HG02610 (cell line): ENCODE results near the gene NPLOC4.

Source experiments
- ATAC-seq: cut with Tn5 transposase; IDR thresholded peaks from one replicate; pipeline ENCODE4 v1.9.1; 2021; ENCODE audit warnings: mild to moderate bottlenecking, moderate library complexity; ENCODE audit not compliant: unreplicated experiment

Gene NPLOC4

DNA sequence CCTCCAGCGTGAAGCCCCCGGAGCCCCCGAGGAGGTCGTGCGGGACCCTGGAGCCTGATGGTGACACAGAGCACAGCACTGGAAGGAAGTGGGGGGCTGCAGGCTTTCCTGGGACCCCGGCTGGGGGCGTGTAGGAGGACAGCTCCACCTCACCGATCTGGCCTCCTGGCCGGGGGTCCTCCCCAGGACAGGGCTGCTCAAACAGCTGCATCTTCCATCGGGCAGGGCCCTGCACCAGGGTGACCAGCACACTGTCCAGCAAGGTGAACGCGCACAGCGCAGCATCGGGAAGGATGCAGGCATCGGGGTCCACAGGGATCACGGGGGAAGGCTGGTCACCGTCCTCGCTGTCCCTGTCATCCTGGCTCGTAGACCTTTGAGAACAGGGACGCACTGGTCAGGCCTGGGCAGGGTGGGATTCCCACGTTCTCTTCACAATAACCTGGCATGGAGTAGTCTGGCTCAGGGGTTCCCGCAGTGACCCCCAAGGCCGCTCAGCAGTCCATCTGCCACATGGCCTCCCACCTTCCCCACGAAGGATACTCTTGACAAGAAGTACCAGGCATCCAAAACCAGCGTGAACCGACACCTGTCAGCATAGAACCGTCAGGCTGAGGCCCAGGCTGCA, 86.0 kb downstream of the NPLOC4 start:
- no peak for ATAC-seq

DNA sequence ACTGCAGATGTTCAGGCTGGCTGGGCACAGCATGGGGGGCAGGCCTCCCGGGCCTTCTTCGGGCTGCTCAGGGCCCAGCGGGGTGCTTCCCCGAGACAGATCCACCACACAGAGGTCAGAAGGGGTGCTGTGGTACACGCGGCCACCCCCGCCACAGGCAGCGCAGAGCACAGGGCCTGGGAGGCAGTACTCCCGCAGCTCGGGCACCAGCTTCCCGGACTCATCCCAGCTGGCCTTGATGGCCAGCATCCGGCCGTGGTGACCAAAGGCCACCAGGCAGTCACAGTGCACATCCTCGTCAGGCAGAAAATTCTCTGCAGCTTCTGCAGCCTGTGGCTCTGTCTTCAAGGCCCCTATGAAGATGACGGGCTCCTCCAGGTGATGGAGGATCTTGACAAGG, 86.6 kb downstream of the NPLOC4 start:
- ATAC-seq, result no peak

DNA sequence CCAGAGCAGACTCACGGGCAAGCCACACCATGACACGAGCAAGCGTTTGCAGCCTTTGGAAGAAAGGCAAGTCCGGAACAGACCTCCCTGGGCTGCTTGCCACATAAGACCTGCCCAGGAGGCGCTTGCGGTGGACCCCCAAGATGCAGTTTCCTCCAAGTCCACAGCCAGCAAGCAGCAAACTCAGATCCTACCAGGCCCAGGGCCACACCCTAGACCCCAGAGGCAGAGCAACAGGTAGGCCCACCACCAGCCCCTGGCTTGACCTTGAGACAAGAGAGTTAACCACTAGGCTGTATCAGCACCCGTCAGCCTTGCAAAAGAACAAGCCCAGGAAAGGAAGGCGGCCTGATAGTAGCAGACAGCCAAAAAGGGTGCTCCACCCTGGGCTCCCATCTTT, 87.1 kb downstream of the NPLOC4 start:
- no peak for ATAC-seq

DNA sequence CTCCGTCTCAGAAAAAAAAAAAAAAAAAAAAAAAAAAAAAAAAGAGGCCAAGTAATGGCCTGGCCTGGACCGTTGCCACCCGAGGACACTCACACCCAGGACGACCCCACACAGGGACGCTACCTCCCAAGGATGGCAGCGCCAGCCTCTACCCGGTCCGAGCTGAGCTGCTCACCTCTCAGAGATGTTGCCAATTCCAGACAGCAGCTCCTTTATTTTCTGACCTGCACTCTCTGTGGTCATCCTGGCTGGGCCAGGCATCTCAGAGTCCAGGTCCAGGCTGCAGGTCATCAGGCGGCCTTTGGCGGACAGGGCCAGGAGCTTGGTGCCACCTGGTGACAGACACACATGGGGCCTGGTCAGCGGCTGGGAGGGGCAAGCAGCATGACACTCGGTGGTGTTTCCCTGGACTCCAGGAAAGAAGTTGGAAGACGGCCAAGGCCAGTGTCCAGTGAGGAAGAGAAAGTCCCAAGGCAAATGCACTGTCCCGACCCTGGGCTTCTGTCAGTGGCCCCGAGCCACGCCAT, 87.8 kb downstream of the NPLOC4 start:
- no peak for ATAC-seq

DNA sequence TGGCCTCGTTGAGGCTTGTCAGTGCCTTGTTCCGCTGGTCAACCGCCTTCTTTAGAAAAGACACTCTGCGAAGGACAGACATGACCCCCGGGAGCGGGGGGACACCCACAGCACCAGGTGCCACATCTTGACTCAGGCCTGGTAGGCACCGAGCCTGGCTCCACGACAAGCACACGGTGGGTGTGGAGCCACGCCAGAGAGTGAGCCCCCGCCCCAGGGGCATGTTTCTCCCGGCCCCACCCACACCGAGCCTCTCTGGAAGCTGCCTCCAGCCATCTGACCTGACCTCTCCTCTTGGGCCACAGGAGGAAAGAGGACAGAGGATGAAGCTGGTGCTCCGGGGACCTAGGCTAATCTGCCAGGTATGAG, 89.3 kb downstream of the NPLOC4 start:
- ATAC-seq, result no peak

DNA sequence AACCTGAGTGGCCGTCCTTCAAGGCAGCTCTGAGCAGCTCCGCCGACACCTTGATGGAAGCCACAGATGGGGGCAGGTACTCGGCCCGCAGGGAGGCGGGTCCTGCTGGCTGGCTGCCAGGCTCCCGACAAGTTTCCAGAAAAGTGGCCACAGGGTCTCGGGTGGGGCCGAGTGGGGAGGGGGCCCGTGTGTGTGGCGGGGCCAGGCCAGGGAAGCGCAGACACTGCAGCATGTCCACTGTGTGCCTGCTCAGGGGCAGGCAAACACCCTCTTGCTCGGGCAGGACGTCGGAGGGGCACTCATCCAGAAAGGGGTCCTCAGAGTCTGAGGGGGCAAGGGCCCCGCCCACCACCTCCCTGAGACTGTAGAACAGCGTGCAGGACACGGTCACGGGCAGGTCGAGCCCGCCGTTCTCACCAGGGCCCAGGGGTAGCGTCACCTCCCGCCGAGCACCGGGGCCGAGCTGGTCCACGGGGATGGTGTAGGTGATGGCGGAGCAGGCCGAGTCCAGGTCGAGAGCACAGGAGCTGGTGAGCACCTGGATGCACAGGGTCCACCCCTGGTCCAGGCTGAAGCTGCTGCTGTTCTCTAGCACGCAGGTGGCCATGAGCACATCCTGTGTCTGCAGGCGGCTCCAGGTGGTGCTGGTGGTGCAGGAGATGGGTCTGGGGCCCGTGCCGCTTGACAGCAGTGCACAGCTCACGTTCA, 89.9 kb downstream of the NPLOC4 start:
- ATAC-seq, result no peak

DNA sequence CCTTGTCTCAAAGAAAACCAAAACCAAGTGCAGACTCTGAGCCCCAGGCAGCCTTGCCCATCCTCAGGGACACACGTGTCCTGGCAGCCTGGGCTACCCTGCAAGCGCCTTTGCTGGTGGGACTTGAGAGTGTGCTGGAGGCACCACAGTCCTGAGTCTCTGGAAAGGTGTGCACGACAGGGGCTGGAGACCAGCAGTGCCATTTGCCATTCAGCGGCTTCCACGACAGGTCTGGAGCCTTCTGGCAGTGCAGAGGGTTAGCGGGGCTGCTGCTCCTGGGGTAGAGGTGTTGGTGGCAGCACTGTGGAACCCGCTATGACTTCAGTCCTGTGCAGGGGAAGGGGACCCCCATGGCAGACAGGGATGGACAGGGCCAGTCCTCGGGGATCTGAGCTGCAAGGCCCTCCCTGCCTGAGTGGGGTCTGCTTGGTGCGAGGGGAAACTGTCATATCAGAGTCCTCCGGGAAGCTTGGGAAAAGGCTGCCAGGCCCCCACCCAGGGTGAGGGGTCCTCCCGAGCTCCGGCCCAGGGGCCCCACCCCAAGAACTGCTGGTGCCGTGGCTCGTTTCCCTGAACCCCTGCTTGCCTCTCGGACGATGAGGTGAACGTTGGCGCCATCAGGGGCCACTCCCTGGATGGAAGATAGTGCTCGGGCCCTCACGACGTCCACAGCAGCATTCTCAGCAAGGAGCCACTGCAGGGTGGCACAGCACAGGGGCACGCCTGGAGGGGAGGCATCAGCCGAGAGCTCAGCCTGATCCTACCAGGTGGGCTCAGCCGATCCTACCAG, 91.6 kb downstream of the NPLOC4 start:
- ATAC-seq, result no peak

DNA sequence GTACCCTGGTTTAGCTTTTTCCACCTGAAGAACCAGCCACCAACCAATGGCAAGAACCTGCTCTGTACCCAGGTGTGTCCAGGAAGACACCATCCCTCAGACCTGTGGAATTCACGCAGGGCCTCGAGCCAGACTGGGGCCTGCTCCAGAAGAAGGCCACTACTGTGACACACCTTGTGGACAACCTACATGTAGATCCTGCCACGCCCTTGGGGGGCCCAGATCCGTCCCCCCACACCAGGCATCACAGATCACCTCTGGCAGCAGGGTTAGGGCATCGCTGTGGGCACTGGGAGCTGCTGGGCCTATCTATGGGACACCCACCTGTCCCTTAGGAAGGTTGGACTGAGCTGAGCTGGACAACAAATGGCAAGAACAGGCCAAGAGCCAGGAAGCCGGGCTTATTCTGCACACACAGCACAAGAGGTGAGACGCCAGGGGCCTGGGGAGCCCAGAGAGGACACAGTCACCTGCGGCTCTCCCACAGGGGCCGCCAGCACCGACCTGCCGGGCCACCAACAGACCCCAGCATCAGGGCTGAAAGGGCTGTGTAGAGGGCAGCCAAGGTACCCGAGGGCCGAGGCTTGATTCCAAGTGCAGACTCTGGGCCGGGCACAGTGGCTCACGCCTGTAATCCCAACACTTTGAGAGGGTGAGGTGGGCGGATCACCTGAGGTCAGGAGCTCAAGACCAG, 92.5 kb downstream of the NPLOC4 start:
- no peak for ATAC-seq

DNA sequence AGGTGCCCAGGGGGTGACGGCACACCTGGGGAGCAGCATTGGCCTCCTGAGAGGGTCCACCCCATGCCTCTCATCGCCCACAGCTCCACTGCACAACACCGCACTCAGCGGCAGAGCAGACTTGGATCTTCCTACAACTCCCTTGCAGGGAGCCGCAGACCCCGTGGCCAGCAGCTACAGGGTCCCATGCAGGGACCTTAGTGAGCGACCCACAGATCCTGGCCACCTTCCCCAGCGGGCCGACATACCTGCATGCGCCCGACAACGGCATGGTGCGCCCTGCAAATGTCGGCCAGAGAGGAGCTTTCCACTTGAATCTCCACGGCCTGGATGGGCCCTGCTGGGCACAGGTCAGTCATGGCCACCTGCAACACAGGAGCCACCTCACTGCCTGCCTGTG, 93.2 kb downstream of the NPLOC4 start:
- ATAC-seq, result no peak

DNA sequence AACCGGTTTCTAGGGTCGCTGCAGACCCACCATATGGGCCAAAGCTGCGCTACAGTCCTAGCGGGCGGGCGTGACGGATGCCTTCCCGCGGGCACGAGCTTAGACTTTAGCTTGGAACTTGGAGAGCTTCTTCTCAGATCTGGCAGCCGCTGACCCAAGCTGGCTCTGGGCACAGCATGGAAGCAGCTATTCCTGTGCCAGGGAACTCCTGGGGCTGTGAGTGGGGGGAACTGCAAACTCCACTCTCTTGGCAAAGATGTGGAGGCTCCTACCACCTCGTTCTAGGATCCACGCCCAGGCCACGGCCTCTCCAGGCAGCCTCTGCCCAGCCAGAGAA, 93.6 kb downstream of the NPLOC4 start:
- ATAC-seq, result no peak

DNA sequence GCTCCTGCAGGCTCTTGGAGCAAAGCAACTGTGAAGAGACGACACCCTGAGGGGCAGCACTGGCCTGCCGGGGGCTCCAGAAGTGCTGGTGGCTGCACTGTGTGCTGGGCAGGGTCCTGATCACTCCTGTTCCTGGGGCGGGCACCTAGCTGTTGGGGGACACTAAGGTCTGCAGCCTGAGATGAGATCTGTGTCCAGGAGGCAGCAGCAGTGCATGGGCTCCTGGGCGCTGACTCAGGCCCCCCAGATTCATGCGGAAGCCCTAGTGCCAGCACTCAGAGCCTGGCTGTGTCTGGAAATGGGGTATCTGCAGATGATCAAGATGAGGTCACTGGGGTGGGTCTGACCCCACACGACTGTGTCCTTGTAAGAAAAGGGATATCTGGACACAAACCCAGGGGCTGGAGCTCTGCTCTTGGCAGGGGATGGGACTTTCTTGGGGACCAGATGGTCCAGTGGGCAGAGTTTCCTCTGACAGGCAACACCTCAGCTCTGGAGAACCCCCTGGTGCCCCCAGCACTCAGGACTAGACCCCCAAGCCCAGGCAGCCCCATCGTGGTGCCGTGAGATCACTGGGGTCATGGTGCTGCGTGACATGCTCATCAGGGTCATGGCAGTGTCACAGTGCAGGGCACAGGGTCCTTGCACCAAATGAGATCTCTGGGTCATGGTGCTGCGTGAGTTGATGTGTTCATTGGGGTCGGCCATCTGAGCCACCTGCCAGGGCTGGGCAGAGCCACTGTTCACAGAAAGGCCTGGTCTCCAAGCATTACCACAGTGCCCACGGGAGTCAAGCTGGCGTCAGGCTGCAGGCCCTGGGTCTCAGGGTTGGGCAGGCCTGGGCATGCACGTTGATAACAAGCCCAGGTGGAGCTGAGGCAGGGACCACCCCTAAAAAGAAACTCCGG, 94.2 kb downstream of the NPLOC4 start:
- no peak for ATAC-seq

DNA sequence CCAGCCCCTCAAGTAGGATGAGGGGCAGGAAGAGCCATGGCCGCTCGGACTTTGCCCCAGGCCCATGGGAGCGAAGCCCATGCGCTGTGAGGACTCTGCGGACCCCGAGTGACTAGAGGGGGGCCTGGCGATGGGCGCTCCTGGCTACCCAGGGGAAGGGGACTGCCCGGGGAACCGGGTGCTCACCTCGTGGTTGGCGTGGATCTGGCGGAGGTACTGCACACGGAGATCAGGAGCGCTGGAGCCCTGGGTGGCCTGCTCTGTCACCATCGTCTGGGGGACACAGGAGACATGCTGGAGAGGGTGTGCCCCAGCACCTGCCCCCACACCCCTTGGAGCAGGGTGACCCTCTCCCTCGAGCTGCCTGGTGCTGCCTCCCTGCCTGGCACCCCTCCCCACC, 95.8 kb downstream of the NPLOC4 start:
- no peak for ATAC-seq

DNA sequence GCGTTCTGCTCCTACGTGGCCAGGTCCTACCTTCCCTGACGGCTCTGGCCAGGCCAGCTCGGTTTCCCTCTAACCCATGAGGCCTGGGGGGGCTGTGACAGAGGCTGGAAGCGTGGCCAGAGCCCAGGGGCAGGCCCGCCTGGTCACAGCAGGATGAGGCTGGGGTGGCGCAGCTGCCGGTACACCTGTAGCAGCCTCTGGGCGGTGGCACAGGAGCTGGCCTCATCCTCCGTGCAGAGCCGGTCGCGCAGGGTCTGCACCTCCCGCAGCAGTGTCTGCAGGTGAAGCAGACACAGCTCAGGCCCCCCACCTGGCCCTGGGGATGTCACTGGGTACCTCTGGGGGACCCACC, 96.3 kb downstream of the NPLOC4 start:
- no peak for ATAC-seq

DNA sequence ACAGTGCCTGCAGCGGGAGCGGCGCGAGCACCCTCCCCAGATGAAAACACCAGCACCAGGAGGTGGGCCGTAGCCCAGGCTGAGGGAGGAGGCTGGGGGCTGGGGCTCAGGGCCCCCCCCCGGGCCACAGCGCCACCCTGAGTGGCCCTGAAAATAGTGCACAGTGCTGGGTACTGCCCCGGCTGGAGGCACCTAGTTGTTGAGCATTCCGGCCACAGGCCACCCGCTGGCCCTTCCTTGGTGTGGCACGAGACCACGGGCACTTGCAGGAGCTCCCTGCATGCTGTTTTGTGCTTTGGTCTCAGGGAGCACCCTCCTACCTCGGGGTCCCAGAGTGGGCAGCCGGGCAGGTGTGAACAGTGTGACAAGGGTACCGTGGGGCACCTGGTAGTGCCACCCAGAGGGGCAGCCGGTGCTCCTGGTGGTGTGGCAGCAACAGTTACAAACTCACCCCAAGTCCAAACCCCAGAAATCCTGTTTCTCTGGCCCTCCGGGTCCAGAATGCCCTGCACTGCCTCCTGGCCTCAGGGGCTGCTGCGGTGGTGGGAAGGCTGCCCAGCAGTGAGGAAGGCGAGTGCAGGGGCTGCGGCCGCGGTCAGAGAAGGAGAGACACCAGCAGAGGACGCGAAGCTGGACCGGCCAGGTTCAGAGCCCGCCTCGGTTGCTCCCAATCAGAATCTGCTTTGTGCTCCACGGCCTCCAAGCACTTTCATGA, 96.8 kb downstream of the NPLOC4 start:
- ATAC-seq, result no peak

DNA sequence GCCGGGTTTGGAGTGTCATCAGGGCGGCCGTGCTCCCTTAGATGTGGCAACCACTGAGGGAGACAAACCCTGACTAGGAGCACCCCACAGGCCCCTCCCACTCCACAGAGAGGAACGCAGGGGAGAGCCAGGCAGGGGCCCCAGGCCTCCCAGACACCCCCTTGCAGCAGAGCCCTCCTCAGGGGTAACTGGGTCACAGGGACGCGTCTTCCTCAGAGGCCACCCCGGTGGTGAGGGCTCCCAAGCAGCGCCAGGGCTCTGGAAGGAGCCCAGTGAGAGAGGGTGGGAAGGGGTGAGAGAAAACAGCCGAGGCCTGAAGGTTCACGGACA, 97.4 kb downstream of the NPLOC4 start:
- ATAC-seq, result no peak

DNA sequence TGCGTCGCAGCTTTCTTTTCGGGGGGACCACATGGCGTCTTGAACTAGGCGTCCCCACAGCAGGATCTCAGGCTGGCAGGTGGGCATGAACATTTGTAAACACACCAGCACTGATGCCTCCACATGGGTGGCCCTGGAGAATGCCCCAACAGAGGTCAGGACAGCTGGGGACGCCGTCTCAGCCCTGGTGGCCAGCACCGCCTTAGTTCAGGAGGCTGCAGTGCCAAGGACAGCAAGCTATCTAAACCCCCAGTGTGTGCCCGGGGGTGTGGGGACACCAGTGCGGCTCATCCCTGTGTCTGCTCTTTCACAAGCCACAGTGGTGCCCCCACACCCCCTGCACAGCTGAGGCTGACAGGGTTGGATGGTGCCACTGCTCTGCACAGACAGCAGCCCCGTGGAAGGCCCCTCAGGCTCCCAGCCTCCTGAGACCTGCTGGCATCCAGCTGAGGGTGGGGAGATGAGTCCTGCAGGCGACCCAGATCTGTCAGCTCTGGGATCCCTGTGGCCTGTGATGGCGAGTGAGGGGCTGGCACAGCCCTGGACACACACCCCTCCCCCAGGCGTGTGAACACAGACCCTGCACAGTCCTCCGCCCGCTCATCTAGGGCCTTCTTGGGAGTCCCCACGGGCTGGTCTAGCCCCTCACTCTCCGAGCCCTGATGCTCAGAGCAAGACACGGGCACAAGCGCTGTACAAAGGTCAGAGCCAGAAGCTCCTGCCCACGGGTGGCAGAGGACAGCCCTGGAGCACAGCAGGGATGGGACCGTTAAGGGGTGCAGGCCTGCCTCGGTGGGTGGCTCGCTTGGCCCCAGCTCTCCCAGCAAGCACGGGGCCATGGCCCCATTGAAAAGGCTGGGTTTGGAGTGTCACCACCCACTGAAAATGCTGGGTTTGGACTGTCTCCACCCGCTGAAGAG, 98.0 kb downstream of the NPLOC4 start:
- ATAC-seq, result no peak

DNA sequence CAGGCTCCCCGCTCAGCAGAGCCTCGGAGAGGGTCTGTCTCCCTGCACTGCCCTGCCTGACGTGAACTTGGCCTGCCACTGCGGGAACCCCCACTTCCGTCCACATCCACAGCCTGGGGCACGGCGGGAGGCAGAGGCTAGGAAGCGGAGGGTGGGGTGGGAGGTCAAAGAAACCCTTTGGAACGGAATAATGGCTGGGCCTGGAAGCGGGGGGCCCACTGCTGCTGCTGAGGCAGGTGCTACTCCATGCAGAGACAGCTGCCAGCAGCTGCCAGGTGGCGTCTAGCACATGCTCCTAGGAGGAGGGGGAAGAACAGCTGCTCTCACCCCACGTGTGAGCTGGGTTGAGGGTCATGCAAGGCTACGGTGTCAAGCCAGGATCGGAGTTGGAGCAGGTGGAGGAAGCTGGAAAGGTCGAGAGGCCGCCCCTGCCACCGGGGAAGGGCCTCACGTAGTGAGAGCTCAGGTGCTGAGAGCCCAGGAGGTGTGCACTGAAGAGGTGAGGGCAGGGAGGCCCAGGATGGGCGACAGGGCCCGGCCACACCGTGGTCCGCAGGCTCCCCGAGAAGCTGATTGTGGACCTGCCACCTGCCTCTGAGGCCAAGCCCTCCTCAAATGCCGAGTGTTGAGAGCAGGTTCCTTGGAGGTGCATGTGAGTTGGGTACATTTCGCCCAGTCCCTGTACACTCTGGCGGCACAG, 98.9 kb downstream of the NPLOC4 start:
- ATAC-seq, result no peak

DNA sequence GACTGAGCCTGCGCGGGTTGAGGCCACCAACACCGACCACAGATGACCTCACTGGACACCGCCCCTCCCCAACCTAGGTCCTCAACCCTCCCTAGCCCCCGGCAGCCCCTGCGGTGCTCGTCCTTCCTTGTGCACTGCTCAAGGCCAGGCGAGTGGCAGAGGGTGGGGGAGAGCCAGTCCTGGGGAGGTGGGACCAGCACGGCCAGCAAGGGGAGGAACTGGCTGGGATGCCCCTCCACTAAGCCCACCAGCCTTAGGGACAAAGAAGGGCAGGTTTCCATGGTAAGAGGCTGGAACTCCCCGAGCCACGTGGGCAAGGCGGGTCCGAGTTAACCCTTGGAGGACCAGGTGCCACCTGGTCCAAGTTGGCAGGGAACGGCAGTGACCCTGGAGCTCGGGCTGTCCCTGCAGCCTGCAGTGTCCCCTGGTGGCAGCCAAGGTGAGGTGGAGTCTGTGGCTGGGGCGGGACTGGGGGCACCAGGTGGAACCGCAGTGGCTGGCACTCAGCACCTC, 99.5 kb downstream of the NPLOC4 start:
- no peak for ATAC-seq
